Esophagus squamous epithelium (tissue), 5 donors: ENCODE measurements around the gene DAP. TPM values are rescaled to one million over a fixed set of nuclear protein-coding genes. Genes with fewer than 3 reads are reported as not detected.

Experiments
- DNase-seq: peaks from one replicate; lab custom pipeline; 2025; lab: John Stamatoyannopoulos, UW
- H3K27ac ChIP-seq, 4 donors: fragments of 200-600 bp; sonication (generic); one replicate each; pipeline ENCODE4 v1.5.1; 2016 to 2019; ENCODE audit warnings: mild to moderate bottlenecking in 1 of 4
- H3K27me3 ChIP-seq, 4 donors: fragments of 200-600 bp; sonication (generic); 1 replicate in 3 of 4; 2 replicates in 1 of 4; pipeline versions ENCODE4 v1.5.1 to v1.6.0; 2017 to 2021; ENCODE audit warnings: antibody characterized with exemption in 1 of 4
- H3K36me3 ChIP-seq, 3 donors: fragments of 200-600 bp; sonication (generic); one replicate each; pipeline ENCODE4 v1.5.1; 2016 to 2019
- H3K4me1 ChIP-seq, 3 donors: fragments of 200-600 bp; sonication (generic); one replicate each; pipeline ENCODE4 v1.5.1; 2017 to 2019
- H3K4me3 ChIP-seq, 4 donors: fragments of 200-600 bp; sonication (generic); 1 replicate in 3 of 4; 2 replicates in 1 of 4; pipeline ENCODE4 v1.5.1; 2016 to 2019; ENCODE audit warnings: mild to moderate bottlenecking in 2 of 4, moderate library complexity in 1 of 4
- H3K9me3 ChIP-seq, 3 donors: fragments of 200-600 bp; sonication (generic); one replicate each; pipeline ENCODE4 v1.5.1; 2016 to 2019
- POLR2A ChIP-seq, 4 donors: fragments of 450-650 bp; IDR thresholded peaks; one replicate each; pipeline ENCODE4 v1.6.1; 2017; ENCODE audit warnings: antibody characterized with exemption in 4 of 4, mild to moderate bottlenecking in 4 of 4, moderate library complexity in 3 of 4
- WGBS, 2 donors: methylation state at CpG; one replicate each; pipeline ENCODE4 v1.1.5; 2018; 5-methylcytosine and 5-hydroxymethylcytosine counted together
- intact Hi-C: fragments of 100-400 bp; cut with DNase I; formaldehyde crosslinking; loops from one replicate; pipeline ENCODE4 v1.15.0; 2022
- total RNA-seq, 4 donors: library from RNA; depleted of rRNA; stranded (reverse); fragments of >200 nt; gene quantifications; one replicate each; pipeline ENCODE4 v1.1.0, GENCODE V29; 2016
- TF ChIP-seq, protein P1 (sequence below), 6 experiments: fragments of 450-650 bp in 4 of 6; fragments of 200-600 bp in 2 of 6; sonication (generic) in 2 of 6; IDR thresholded peaks; one replicate each; pipeline ENCODE4 v1.5.1; 2016 to 2019; ENCODE audit warnings: antibody characterized with exemption in 6 of 6, mild to moderate bottlenecking in 4 of 6, moderate library complexity in 4 of 6
- donor health status: DM: yes; HTN: yes; CAD: no.

DAP gene
- total RNA-seq, 4 donors from 2014 or later = 15.7 to 35.5 (median 29.5) TPM

DNA sequence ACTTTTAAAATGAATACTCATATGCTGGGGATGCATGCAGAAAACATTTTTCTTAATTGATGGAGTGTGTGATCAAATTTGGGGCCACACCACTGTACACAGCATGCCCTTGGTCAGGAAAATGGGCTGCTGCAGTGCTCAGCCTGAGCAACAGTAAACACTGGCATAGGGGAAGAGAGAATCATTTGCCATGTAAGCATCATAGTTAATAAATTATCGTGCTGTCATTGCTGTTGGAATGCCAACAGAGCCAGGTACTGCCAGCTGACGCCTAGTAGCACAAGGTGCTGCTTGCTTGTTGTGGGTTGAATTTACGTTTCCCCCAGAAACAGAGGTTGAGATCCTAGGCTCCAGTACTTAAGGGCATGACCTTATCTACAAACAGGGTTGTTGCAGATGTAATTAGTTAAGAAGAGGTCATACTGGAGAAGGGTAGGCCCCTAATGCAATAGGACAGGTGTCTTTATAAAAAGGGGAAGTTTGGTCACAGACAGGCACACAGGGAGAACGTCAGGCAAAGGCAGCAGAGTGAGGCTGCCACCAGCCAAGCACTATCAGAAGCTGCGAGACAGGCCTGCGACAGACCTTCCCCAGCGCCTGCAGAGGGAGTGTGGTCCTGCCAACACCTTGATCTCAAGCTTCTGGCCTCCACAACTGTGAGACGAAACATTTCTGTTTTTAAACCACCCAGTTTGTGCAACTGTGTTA, 25.3 kb downstream of the DAP start:
- Histone ChIP-seq H3K27ac (no peak overlapping the region), H3K4me1 (peaks cover 0 to 16% (median 6%) of the 10 kb centered on the region in 3 donors), H3K9me3 (no peaks in the 10 kb centered on the region), H3K4me3 (no peak overlapping the region), H3K36me3 (peaks cover 0 to 39% (median 0%) of the 10 kb centered on the region in 3 donors), H3K27me3 (no peaks in the 10 kb centered on the region)
- intact Hi-C loops = no loop called here
- no peak for TF ChIP-seq POLR2A (IDR thresholded peaks at IDR 0.05)
- TF ChIP-seq, protein P1, sequence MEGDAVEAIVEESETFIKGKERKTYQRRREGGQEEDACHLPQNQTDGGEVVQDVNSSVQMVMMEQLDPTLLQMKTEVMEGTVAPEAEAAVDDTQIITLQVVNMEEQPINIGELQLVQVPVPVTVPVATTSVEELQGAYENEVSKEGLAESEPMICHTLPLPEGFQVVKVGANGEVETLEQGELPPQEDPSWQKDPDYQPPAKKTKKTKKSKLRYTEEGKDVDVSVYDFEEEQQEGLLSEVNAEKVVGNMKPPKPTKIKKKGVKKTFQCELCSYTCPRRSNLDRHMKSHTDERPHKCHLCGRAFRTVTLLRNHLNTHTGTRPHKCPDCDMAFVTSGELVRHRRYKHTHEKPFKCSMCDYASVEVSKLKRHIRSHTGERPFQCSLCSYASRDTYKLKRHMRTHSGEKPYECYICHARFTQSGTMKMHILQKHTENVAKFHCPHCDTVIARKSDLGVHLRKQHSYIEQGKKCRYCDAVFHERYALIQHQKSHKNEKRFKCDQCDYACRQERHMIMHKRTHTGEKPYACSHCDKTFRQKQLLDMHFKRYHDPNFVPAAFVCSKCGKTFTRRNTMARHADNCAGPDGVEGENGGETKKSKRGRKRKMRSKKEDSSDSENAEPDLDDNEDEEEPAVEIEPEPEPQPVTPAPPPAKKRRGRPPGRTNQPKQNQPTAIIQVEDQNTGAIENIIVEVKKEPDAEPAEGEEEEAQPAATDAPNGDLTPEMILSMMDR (IDR thresholded peaks at IDR 0.05) = no peak
- DNase-seq = no peak
- 71 to 74% methylated on average over 8 of the region's 8 CpGs for WGBS, 2 donors

- Histone ChIP-seq H3K4me1 (peaks cover 0 to 16% (median 6%) of the 10 kb centered on the region in 3 donors), H3K27me3 (no peaks in the 10 kb centered on the region), H3K36me3 (peaks cover 0 to 34% (median 0%) of the 10 kb centered on the region in 3 donors), H3K4me3 (no peak overlapping the region), H3K27ac (no peak overlapping the region), H3K9me3 (no peaks in the 10 kb centered on the region)
- TF ChIP-seq, protein P1 (IDR thresholded peaks at IDR 0.05) = no peak
- no peak for TF ChIP-seq POLR2A (IDR thresholded peaks at IDR 0.05)
- WGBS, 2 donors = 74 to 76% methylated on average over 7 to 8 of the region's 8 CpGs
- intact Hi-C loops = no loop called here
- no peak for DNase-seq
These were observed 26.1 kb downstream of the DAP start for GRCh38 chr5:10734832-10735523.

- Histone ChIP-seq H3K36me3 (peaks cover 0 to 32% (median 0%) of the 10 kb centered on the region in 3 donors), H3K27ac (no peak overlapping the region), H3K4me1 (peaks cover 0 to 16% (median 6%) of the 10 kb centered on the region in 3 donors), H3K9me3 (no peaks in the 10 kb centered on the region), H3K27me3 (no peaks in the 10 kb centered on the region), H3K4me3 (no peak overlapping the region)
- 76 to 79% methylated on average over 6 to 11 of the region's 11 CpGs for WGBS, 2 donors
- TF ChIP-seq POLR2A (IDR thresholded peaks at IDR 0.05) = no peak
- TF ChIP-seq, protein P1 (IDR thresholded peaks at IDR 0.05) = no peak
- intact Hi-C loops = no loop called here
- no peak for DNase-seq
These were observed 26.9 kb downstream of the DAP start for GRCh38 chr5:10734037-10734709.

DNA sequence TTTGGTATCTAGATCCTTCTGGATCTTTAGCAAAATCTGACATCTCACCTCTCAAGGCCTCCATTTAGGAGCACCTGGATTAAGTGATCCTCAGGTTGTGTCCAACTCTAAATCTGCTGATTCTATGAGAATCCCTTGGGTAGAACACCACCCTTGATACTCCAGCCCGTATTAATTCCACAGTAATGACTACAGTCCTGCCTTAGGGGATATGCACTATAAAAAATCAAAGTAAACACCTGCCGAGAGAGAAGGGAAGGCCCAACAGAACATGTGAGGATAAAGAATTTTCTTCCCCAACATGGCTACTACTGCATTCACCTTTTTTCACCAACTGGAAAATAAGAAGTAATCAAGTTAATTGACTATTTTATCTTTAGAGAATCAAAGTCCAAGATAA, 27.6 kb downstream of the DAP start:
- no peak for DNase-seq
- Histone ChIP-seq H3K27ac (no peak overlapping the region), H3K4me3 (no peak overlapping the region), H3K9me3 (no peaks in the 10 kb centered on the region), H3K27me3 (no peaks in the 10 kb centered on the region), H3K36me3 (peaks cover 0 to 28% (median 0%) of the 10 kb centered on the region in 3 donors), H3K4me1 (peaks cover 0 to 16% (median 6%) of the 10 kb centered on the region in 3 donors)
- intact Hi-C loops = no loop called here
- no peak for TF ChIP-seq POLR2A (IDR thresholded peaks at IDR 0.05)
- TF ChIP-seq, protein P1 (IDR thresholded peaks at IDR 0.05) = no peak
- WGBS, 2 donors = 63 to 83% methylated on average over 2 of the region's 2 CpGs
